GM18868 (cell line): ENCODE results near the gene SMG9.

Experiments
- ATAC-seq: cut with Tn5 transposase; IDR thresholded peaks from one replicate; pipeline ENCODE4 v1.9.1; 2021; ENCODE audit warnings: mild to moderate bottlenecking, moderate library complexity; ENCODE audit not compliant: unreplicated experiment

SMG9 gene

DNA sequence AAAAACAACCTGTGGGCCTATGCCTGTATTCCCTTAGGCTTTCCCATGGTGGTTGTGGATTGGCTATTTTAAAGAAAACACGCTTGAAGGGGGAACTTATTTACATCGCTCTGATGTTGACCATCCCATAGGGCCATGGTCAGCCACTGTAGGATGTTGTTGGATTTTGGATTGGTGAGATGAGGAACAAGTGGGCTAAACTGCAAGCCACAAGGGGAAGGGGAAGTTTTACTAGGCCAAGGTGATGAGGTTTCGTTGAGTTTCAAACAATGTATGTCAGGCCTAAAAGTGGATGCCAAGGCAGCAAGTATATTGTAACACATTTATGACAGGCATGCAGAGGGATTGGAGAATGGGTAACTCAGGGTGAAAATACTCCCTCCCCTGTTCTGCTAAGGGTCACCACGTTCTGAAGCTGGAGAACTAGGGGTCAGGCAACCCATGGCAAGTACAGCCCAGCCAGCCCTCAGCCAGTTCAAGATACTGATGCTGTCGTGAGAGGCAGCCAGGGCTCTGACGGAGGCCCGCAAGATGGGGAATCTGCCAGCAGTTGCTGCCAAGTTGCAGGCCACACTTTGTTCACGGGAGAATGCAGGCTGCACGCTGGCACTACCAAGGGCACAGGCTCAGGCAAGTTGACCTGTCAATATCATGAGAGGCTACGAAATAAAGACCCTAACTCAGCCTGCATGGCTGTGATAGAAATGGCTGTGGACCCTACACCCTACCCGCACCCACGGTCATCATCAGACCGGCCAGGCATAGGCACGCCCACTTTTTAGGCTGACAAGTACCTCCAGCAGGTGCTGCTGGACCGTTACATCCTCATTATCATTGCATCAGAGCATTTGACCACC lies 27.8 kb downstream of the SMG9 start:
- ATAC-seq = no peak

DNA sequence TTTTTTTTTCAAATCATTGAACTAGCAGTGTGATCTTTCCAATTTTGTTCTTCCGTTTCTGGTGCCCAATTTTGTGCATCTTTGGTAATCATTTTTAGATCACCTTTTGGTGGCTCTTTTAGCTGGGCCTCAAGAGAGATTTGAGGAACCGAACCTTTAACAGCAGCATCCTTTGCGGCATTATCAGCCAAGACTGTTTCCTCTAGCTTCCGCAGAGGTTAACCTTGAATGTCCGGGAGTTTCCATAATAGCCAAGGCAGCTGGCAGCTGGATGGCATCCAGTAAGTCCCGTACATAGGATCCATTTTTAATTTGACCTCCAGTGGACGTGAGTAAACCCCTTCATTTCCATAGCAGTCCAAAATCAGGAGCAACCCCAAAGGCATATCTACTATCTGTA lies 29.3 kb downstream of the SMG9 start:
- ATAC-seq = no peak

DNA sequence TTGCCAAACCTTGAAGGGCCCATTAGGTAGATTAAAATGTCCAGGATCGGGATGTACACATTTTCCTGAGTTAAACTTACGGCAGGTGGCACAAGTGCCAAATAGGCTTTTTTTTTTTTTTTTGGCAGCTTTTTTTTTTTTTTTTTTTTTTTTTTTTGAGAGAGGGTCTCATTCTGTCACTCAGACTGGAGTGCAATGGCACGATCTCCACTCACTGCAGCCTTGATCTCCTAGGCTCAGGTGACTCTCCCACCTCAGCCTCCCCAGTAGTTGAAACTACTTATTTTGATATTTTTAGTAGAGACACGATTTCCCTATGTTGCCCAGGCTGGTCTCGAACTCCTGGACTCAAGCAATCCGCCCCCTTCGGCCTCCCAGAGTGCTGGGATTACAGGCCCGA lies 29.9 kb downstream of the SMG9 start:
- no peak for ATAC-seq

DNA sequence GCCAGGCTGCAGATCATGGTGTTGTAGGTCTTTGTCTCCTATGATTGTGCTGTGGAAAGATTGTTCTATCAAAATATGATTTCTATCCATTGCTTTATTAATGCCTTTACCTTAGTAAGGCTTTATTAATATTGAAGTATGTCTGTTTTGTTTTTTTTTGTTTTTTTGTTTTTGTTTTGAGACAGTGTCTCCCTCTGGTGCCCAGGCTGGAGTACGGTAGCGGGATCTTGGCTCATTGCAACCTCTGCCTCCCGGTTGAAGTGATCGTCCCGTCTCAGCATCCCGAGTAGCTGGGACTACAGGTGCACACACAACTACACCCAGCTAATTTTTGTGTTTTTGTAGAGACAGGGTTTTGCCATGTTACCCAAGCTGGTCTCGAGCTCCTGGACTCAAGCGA lies 31.2 kb downstream of the SMG9 start:
- no peak for ATAC-seq

DNA sequence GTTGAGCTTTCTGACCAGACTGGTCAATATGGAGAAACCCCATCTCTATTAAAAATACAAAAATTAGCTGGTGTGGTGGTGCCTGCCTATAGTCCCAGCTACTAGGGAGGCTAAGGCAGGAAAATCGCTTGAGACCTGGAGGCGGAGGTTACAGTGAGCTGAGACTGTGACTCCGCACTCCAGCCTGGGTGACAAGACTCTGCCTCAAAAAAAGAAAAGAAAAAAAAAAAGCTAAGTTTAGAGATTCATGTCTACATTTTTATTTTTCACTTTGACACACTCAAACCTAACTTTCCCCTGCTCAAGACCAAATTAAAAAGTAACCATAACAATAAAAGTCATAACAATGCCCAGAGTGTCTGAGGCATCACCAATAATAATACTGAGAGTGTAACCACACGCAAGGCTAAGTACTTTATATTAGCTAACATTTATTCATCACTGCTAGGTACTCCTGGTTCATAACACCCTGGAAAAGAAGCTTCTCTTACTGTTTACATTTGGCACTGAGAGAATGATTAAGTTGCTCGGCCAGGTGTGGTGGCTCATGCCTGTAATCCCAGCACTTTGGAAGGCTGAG lies 33.2 kb downstream of the SMG9 start:
- ATAC-seq = no peak

DNA sequence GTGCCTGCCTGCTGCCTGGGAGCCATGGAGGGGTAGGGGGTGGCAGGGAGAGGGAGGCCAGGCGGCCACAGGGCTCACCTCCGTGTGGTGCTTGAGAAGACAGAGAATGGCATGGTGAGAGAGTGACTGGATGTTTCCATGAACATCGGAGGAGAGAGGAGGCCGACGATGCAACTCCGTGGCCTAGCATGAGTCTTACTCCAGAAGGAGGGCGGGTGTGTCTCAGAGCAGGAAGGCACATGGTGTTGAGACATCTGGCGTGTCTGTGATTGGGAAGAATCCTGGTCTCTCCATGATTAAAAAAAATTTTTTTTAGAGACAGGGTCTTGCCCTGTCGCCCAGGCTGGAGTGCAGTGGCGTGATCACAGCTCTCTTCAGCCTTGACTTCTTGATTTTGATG lies 33.8 kb downstream of the SMG9 start:
- ATAC-seq = no peak

DNA sequence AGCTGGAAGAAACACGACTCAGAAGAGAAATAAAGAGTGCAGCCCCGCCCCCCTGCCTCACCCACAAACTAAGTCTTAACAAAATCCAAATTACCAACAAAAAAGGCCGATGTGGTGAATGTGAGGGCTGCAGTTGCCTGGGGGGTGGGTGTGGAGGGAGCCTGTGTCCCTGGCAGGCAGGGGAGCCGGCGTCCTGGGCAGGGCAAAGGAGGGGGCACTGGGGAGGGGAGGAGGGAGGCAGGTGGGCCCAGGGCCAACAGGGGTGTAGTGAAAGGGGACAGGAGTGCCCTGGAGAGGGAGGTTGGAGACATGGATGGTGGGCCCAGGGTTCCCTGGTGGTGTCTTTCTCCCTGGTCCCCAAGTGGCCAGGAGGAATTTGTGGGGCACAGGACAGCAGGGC lies 34.8 kb downstream of the SMG9 start:
- no peak for ATAC-seq

DNA sequence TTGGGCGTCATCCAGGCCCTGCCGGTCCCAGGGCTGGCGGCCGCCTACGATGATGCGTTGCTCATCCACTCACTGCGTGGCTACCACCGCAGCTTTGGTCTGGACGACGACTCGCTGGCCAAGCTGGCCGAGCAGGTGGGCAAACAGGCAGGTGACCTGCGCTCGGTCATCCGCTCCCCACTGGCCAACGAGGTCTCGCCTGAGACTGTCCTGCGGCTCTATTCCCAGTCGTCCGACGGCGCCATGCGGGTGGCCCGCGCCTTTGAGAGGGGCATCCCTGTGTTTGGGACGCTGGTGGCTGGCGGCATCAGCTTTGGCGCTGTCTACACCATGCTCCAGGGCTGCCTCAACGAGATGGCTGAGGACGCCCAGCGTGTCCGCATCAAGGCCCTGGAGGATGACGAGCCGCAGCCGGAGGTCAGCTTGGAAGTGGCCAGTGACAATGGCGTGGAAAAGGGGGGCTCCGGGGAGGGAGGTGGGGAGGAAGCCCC lies 35.3 kb downstream of the SMG9 start:
- ATAC-seq = no peak

DNA sequence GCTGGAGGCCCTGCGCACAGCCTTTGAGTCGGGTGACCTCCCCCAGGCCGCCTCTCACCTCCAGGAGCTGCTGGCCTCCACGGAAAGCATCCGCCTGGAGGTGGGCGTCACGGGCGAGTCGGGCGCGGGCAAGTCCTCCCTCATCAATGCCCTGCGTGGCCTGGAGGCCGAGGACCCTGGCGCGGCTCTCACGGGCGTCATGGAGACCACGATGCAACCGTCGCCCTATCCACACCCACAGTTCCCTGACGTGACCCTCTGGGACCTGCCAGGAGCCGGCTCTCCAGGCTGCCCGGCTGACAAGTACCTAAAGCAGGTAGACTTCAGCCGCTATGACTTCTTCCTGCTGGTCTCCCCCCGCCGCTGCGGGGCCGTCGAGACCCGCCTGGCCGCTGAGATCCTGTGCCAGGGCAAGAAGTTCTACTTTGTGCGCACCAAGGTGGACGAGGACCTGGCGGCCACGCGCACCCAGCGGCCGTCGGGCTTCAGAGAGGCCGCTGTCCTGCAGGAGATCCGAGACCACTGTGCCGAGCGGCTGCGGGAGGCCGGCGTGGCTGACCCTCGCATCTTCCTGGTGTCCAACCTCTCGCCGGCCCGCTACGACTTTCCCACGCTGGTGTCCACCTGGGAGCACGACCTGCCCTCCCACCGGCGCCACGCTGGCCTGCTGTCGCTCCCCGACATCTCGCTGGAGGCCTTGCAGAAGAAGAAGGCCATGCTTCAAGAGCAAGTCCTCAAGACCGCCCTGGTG lies 36.0 kb downstream of the SMG9 start:
- ATAC-seq = no peak

DNA sequence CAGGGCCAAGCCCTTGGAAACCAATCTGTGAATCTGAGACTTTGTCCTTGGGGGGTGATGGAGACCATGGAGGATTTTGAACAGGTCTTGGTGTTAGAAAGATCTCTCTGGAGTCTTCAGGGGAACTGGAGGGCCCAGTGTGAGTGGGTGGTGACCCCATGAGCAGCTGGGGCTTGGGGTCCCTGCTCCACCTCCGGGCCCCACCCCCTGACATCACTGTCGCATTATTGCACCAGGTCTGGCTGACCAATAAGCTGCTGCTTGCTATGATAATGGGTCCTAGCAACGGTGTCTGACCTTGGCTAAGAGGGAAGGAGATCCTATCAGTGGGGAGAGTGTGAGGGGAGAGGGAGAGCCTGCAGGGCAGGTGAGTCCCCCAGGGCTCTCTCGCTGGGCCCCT lies 39.0 kb downstream of the SMG9 start, which contains the start of gene IRGC:
Gene IRGC, plus strand, starts transcription at position 301 of the 400 bp plus-strand sequence. CDS start 2,483 bp downstream, outside the sequence.
- no peak for ATAC-seq

DNA sequence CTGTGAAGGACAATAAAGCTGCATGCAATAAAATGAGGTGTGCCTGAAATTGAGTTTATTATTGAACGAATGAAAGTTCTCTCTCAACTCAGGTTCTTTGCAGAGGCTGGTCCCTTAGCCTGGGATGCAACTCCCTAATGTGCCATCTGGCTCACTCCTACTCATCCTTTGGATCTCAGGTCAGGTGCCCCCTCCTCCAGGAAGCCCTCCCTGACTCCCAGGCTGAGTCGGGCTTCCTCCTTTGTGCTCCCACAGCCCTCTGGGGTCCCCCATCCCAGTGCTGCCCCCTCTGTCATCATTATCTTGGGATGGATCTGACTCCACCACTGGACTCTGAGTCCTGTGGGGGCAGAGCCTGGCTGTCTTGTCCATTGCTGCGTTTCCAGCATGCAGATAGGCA lies 41.6 kb downstream of the SMG9 start:
- no peak for ATAC-seq

DNA sequence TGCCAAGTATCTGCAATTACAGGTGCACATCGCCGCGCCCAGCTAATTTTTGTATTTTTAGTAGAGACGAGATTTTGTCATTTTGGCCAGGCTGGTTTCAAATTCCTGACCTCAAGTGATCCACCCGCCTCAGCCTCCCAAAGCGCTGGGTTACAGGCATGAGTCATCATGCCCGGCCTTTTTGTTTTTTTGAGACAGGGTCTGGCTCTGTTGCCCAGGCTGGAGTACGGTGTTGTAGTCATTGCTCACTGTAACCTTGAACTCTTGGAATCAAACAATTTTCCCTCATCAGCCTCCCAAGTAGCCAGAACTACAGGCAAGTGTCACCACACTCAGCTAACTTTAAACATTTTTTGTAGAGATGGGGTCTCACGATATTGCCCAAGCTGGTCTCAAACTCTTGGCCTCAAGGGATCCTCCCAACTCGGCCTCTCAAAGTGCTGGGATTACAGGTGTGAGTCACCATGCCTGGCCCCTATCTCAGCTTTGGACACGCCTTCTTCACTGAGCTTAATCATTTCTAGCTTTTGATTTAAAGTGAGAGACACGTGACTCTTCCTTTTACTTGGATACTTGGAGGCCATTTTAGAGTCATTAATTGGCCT lies 42.9 kb downstream of the SMG9 start:
- ATAC-seq = no peak

DNA sequence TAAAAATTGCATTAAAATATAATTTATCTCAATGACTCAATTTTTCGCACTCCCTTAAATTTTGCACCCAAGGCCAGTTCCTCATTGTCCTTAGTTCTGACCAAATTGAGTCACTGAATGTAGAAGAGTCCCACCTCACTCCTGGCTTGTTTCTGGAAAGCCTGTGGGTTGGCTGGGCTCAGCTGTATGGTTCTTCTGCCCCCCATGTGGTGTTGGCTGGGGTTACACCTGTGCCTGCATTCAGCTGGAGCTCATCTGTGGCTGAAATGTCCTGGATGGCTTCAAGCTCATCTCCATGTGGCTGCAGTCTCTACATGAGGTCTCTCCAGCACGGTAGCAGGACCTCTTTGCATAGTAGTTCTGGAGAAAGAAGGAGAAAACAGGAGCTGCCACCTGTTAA lies 46.0 kb downstream of the SMG9 start:
- no peak for ATAC-seq

DNA sequence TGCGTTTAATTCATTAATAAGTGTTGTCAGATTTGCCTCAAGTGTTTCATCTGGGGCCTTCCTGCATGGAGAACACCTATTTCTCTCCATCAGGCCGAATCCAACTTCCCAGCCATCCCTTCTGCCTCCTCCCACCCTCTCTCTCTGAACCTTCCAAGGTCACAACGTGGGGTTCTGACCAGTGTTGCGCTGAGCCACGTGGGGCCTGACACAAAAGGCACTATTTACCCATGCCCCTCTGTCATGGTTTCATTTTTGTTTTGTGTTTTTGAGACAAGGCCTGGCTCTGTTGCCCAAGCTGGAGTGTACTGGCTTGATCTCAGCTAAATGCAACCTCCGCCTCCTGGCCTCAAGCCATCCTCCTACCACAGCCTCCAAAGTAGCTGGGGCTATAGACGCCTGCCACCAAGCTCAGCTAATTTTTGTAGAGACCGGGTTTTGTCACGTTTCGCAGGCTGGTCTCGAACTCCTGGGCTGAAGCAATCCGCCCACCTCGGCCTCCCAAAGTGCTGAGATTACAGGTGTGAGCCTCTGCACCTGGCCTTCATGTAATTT lies 47.5 kb downstream of the SMG9 start:
- no peak for ATAC-seq

DNA sequence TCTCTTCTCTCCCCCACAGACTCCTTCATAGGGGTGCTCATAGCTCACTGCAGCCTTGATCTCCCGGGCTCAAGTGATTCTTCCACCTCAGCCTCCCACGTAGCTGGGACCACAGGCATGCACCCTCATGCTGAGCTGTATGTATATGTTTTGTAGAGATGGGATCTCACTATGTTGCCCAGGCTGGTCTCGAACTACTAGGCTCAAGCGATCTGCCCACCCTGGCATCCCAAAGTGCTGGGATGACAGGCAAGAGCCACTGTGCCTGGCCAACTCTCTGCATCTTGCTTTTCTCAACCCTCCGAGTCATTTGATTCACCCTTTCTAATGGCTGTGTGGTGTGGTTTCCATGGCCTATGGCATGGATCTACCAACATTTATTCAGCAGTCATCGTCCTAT lies 49.0 kb downstream of the SMG9 start:
- no peak for ATAC-seq

DNA sequence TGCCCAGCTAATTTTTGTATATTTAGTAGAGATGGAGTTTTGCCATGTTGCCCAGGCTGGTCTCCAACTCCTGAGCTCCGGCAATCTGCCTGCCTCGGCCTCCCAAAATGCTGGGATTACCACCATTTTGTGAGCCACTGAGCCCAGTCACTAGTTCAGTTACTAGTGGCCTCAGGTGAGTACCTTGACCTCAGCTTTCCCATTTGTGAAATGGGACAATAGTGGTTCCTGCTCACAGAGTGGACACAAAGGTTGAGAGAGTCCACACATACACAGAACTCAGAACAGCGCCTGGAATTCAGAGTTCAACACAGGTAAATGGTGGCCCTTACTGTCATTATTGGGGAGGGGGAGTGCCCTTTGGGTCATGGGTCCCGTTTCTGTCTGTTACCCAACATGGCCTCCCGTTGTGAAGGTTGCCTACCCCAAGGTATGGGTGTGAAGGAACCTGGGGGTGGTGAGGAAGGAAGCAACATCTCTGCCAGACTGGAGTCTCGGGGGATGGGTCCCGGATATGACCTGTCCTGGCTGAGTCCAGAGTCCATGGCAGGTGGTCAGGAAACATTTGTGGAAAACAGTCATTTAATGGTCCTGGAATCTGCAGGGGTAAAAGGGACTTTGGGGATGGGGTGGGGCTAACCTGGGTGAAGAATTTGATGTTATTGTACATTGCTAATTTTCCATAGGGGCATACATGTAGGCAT lies 50.6 kb downstream of the SMG9 start:
- no peak for ATAC-seq

DNA sequence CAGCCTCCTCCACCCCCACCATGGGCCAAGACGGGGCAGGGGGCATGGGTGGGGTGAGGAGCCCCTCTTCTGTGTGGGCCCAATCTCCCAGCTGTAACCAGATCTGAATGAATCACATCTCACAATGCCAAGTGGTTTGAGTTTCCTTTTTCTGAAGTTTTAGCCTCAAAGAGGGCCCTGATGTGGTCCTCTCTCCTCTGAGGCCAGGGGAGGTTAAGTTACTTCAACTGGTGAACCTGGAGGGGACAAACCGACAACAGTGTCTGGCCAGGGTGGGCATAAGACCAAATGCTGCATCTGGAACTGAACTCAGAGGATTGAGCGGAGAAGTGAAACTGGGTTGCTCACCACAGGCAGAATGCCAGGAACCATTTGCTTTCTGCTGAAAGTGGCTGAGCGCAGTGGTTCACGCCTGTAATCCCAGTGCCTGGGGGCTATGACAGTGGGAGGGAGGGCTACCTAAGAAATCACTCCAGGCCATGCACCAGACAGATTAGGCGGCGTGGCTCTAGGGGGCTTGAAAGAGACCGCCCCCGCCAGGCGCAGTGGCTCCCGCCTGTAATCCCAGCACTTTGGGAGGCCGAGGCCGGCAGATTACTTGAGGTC lies 54.3 kb downstream of the SMG9 start:
- no peak for ATAC-seq

DNA sequence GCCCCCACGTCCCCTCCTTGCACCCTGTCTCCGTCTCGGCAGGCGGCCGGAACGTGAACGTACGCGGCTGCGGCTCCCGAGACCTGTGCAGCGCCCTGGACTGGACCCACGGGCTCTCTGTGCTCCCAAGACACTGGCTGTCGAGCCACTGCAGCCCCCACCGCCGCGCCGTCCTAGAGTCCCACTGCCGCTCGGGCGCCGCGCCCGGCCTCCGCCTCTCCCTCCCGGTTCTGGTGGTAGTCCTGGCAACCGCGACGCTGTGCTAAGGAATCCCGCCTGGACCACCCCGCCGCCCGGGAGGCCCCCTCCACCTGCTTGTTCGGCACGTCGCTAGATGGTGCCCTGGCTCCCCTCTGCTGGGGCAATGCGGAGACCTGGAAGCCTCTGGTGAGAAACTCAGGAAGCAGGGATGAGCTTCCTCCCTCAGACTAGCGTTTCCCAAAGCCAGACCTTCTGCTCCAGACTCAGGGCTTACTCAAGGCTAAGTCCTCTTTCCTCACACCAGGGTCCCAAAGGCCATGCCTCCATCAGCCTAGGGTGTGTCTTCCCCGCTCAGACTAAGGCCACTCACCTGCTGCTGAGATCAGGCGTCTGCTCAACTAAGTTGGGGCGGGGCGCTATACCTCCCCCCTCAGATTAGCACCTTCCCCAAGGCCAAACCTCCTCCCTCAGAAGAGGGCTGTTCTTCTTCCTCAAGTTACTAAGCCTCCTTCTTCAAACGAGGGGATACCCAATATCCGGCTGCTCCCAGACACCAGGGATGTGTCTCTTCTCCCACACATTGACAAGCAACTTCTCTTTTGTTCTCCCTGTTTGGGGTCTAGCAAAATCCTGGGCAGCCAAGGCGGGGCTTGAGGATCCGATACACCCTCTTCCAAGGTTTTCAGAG lies 55.0 kb downstream of the SMG9 start:
- no peak for ATAC-seq

DNA sequence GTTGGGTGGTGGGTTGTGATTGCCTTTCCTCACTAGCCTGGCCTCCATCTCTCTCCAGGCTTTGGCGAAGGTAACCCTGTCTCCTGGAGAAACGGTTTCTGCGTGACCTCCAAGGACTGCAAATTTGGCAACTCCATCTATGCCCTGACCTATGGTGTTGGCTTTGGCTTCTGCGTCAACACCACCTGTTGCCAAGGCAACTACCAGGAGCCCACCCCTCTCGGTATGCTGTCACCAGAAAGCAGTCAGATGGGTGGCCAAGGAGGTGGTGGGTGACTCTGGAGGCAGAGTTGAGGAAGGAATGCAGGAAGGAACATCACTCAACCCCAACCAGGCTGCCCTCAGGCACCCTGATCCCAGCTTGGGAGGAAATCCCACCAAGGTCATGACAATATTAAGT lies 57.5 kb downstream of the SMG9 start:
- ATAC-seq = no peak
